Measurements from ENCODE around the gene CACNA2D4.

CACNA2D4 gene

GRCh38 chr12:1931642-1932041, 13.2 kb upstream of the CACNA2D4 start:
- no peak for TF ChIP-seq Cebpa-rat (IDR thresholded peaks at IDR 0.05)
- Histone ChIP-seq H3K9me3 (replicated peaks in 1 of 11) (no peaks in the 10 kb centered on the region), H3K4me3 (peak overlapping the region in 1 of 10 experiments; percentile 11; a peak in 1 of 20 replicates), H3K36me3 (no peaks in the 10 kb centered on the region; a peak in 1 of 22 replicates), H3K27ac (peak overlapping the region in 7 of 11 experiments; percentile 46 to 87 (median 75); a peak in 10 of 22 replicates), H3K4me1 (peaks cover 60 to 100% (median 99%) of the 10 kb centered on the region in 10 experiments), H4K20me1 (no peaks in the 10 kb centered on the region), H3K9ac (peak overlapping the region in 7 of 11 experiments; percentile 10 to 76 (median 69); a peak in 7 of 22 replicates), H3K27me3 (no peaks in the 10 kb centered on the region), H3K4me2 (peak overlapping the region; percentile 69 to 97 (median 86))

DNA sequence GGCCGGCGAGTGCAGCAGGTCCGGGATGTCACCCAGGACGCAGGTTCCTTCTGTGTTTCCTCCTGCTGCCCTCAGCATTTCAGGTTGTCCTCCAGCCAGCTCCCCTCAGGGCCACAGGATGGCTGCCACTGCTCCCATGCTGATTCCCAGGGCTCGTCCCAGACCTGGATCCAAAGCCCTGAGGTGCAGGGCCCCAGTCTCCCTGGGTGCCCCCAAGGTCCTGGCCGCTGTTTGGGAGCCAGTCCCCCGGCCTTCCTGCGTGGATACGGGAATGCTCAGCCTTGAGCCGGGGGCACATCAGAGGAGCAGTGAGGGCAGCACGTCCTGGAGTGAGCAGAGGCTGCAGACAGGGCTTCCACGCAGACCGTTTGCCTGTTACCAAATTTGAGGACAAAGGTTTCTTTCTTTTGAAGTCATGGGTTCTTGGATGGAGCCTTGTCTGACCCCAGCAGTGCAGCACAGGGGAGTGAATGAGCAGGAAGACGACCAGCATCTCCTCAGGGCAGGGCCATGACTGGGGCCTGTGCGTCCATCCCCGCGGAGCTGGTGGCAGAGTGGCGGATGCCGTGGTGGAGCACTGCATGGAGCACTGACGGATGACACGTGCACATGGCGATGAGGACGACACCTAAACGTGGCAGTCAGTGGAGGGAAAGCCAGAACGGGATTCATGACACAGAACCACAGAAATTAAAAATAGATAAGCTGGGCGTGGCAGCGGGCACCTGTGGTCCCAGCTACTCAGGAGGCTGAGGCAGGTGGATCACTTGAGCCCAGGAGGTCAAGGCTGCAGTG, 12.5 kb upstream of the CACNA2D4 start:
- TF ChIP-seq Cebpa-rat (IDR thresholded peaks at IDR 0.05): no peak
- H3K27ac ChIP-seq: peak overlapping the region in 7 of 11 experiments; percentile 46 to 87 (median 75); a peak in 13 of 22 replicates
- peak overlapping the region; percentile 69 to 97 (median 86) for H3K4me2 ChIP-seq
- peaks cover 54 to 100% (median 98%) of the 10 kb centered on the region in 10 experiments for H3K4me1 ChIP-seq
- no peaks in the 10 kb centered on the region for H4K20me1 ChIP-seq
- peak overlapping the region in 1 of 10 experiments; percentile 5; a peak in 2 of 20 replicates for H3K4me3 ChIP-seq
- H3K9me3 ChIP-seq (replicated peaks in 1 of 11): no peaks in the 10 kb centered on the region
- no peaks in the 10 kb centered on the region for H3K36me3 ChIP-seq
- H3K27me3 ChIP-seq: no peaks in the 10 kb centered on the region
- peak overlapping the region in 5 of 11 experiments; percentile 16 to 73 (median 65); a peak in 10 of 22 replicates for H3K9ac ChIP-seq

- Histone ChIP-seq H3K9ac (peak overlapping the region in 8 of 11 experiments; percentile 16 to 73 (median 42); a peak in 11 of 22 replicates), H3K27me3 (no peaks in the 10 kb centered on the region), H3K4me3 (peak overlapping the region in 1 of 10 experiments; percentile 5; a peak in 2 of 20 replicates), H4K20me1 (no peaks in the 10 kb centered on the region), H3K36me3 (no peaks in the 10 kb centered on the region), H3K4me1 (peaks cover 59 to 100% (median 98%) of the 10 kb centered on the region in 10 experiments), H3K27ac (peak overlapping the region in 8 of 11 experiments; percentile 46 to 87 (median 70); a peak in 17 of 22 replicates), H3K9me3 (replicated peaks in 1 of 11) (no peaks in the 10 kb centered on the region), H3K4me2 (peak overlapping the region; percentile 69 to 97 (median 86))
- TF ChIP-seq Cebpa-rat (IDR thresholded peaks at IDR 0.05): no peak
Observed at GRCh38 chr12:1929985-1930802, 11.7 kb upstream of the CACNA2D4 start.

- peak overlapping the region in 3 of 11 experiments; percentile 64 to 87 (median 84); a peak in 5 of 22 replicates for H3K27ac ChIP-seq
- H3K9me3 ChIP-seq (replicated peaks in 1 of 11): no peaks in the 10 kb centered on the region
- H4K20me1 ChIP-seq: no peaks in the 10 kb centered on the region
- TF ChIP-seq Cebpa-rat (IDR thresholded peaks at IDR 0.05): no peak
- H3K36me3 ChIP-seq: no peaks in the 10 kb centered on the region
- H3K27me3 ChIP-seq: no peaks in the 10 kb centered on the region
- H3K4me1 ChIP-seq: peaks cover 67 to 100% (median 98%) of the 10 kb centered on the region in 10 experiments
- 0 out of 22 replicates have a peak overlapping the region, but pooled peaks of 1 of the 11 experiments have one; percentile 5 for H3K9ac ChIP-seq
- no peak overlapping the region for H3K4me3 ChIP-seq
- peak overlapping the region; percentile 45 to 95 (median 79) for H3K4me2 ChIP-seq
Observed at GRCh38 chr12:1929241-1929984, 11.0 kb upstream of the CACNA2D4 start.

DNA sequence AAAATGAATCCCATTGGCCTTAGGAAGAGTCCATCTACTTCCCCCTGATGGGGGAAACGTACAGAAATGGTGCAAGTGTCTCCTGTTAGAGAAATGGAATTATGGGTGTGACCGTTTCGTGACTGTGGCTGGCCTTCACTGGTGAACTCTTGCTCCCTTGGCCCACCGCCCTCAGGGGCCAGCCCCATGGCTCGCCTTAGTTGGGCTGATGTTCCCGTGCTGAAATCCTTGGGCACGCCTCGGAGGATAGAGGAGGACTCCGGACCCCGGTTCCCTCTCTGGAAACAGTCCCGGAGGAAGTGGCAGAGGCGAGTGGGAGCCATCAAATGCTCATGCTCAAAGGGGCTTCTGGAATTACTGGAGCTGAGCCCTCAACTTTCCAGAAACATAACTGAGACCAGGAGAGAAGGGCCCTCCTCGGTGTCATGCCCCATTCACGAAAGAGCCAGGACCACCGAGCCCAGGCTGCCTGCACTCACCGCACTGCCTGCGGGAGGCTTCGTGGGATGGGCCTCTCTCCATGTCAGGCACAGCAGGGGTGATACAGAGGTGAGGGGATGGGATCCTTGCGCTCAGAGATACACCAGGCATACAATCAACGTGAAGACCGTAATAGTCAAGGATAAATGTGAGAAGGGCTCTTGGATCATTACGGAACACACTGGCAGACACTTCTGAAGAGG, 10.1 kb upstream of the CACNA2D4 start:
- Histone ChIP-seq H3K9ac (no peak overlapping the region), H3K9me3 (replicated peaks in 1 of 11) (no peaks in the 10 kb centered on the region), H3K27ac (peak overlapping the region in 3 of 11 experiments; percentile 19 to 44 (median 31); a peak in 4 of 22 replicates), H3K36me3 (no peaks in the 10 kb centered on the region), H3K4me3 (no peak overlapping the region), H3K4me1 (peaks cover 68 to 100% (median 98%) of the 10 kb centered on the region in 10 experiments), H4K20me1 (no peaks in the 10 kb centered on the region), H3K27me3 (no peaks in the 10 kb centered on the region), H3K4me2 (peak overlapping the region; percentile 45 to 86 (median 79); a peak in 18 of 22 replicates)
- TF ChIP-seq Cebpa-rat (IDR thresholded peaks at IDR 0.05): no peak

GRCh38 chr12:1927751-1928351, 9.4 kb upstream of the CACNA2D4 start:
- no peak overlapping the region; a peak in 1 of 22 replicates for H3K9ac ChIP-seq
- no peak for TF ChIP-seq Cebpa-rat (IDR thresholded peaks at IDR 0.05)
- H3K4me3 ChIP-seq: no peak overlapping the region
- no peaks in the 10 kb centered on the region for H3K27me3 ChIP-seq
- peaks cover 68 to 100% (median 98%) of the 10 kb centered on the region in 10 experiments for H3K4me1 ChIP-seq
- peak overlapping the region in 10 of 11 experiments; percentile 15 to 96 (median 82); a peak in 17 of 22 replicates for H3K4me2 ChIP-seq
- H4K20me1 ChIP-seq: no peaks in the 10 kb centered on the region
- H3K36me3 ChIP-seq: no peaks in the 10 kb centered on the region
- no peaks in the 10 kb centered on the region for H3K9me3 ChIP-seq (replicated peaks in 1 of 11)
- peak overlapping the region in 3 of 11 experiments; percentile 7 to 44 (median 31); a peak in 4 of 22 replicates for H3K27ac ChIP-seq

GRCh38 chr12:1927051-1927680, 8.7 kb upstream of the CACNA2D4 start:
- Histone ChIP-seq H3K27ac (peak overlapping the region in 3 of 11 experiments; percentile 7 to 70 (median 44); a peak in 2 of 22 replicates), H3K4me2 (peak overlapping the region; percentile 8 to 96 (median 80); a peak in 18 of 22 replicates), H3K9me3 (replicated peaks in 1 of 11) (no peaks in the 10 kb centered on the region), H3K4me3 (no peak overlapping the region), H3K27me3 (no peaks in the 10 kb centered on the region), H3K9ac (peak overlapping the region in 1 of 11 experiments; percentile 9; a peak in 1 of 22 replicates), H4K20me1 (no peaks in the 10 kb centered on the region), H3K4me1 (peaks cover 68 to 100% (median 98%) of the 10 kb centered on the region in 10 experiments), H3K36me3 (no peaks in the 10 kb centered on the region)
- TF ChIP-seq Cebpa-rat (IDR thresholded peaks at IDR 0.05): no peak
